ENCODE results near the gene RAB39A. TPM values are rescaled to one million over a fixed set of nuclear protein-coding genes. Genes with fewer than 3 reads are reported as not detected.

The RAB39A gene
- polyA plus RNA-seq, 1 experiment, result not detected

GRCh38 chr11:107962181-107962580 is 33.9 kb downstream of the RAB39A start:
- POLR2A ChIA-PET, result no interaction called here
- TF ChIP-seq CTCF (IDR thresholded peaks at IDR 0.05; ENCODE audit: low read depth, low read length), result no peak
- no peak for DNase-seq (ENCODE audit: low read depth, low spot score)
- Histone ChIP-seq H3K9me3 (ENCODE audit: control insufficient read depth, insufficient read depth, low read length) (no peaks in the 10 kb centered on the region), H3K27me3 (ENCODE audit: control insufficient read depth, insufficient read depth, low read length) (no peaks in the 10 kb centered on the region), H3K4me3 (ENCODE audit: low read depth, low read length) (no peak overlapping the region), H3K27ac (ENCODE audit: low read depth, low read length) (no peak overlapping the region)
- CTCF ChIA-PET, result no interaction called here

- DNase-seq (ENCODE audit: low read depth, low spot score), result no peak
- TF ChIP-seq CTCF (IDR thresholded peaks at IDR 0.05; ENCODE audit: low read depth, low read length), result no peak
- H3K27me3 ChIP-seq (ENCODE audit: control insufficient read depth, insufficient read depth, low read length), result no peaks in the 10 kb centered on the region
- ChIA-PET POLR2A (no interaction called here), CTCF (no interaction called here)
- no peaks in the 10 kb centered on the region for H3K9me3 ChIP-seq (ENCODE audit: control insufficient read depth, insufficient read depth, low read length)
- H3K4me3 ChIP-seq (ENCODE audit: low read depth, low read length), result no peak overlapping the region
- H3K27ac ChIP-seq (ENCODE audit: low read depth, low read length), result no peak overlapping the region
Measured at GRCh38 chr11:107963091-107963490, 34.8 kb downstream of the RAB39A start.

- TF ChIP-seq CTCF (IDR thresholded peaks at IDR 0.05; ENCODE audit: low read depth, low read length), result 0 out of 2 replicates have a peak, but pooled peaks have one; percentile 3
- POLR2A ChIA-PET, result no interaction called here
- Histone ChIP-seq H3K27ac (ENCODE audit: low read depth, low read length) (no peak overlapping the region), H3K27me3 (ENCODE audit: control insufficient read depth, insufficient read depth, low read length) (no peaks in the 10 kb centered on the region), H3K9me3 (ENCODE audit: control insufficient read depth, insufficient read depth, low read length) (no peaks in the 10 kb centered on the region), H3K4me3 (ENCODE audit: low read depth, low read length) (no peak overlapping the region)
- no peak for DNase-seq (ENCODE audit: low read depth, low spot score)
- CTCF ChIA-PET, result interaction anchor here (0.6 to 0.7 kb wide), 3 partner anchors 9 to 65 kb away, joined by 3 to 4 read pairs (median 3); no protein-coding TSS in a partner anchor
Measured at GRCh38 chr11:107969219-107969618, 41.0 kb downstream of the RAB39A start.

- ChIA-PET CTCF (no interaction called here), POLR2A (no interaction called here)
- Histone ChIP-seq H3K9me3 (ENCODE audit: control insufficient read depth, insufficient read depth, low read length) (no peaks in the 10 kb centered on the region), H3K27me3 (ENCODE audit: control insufficient read depth, insufficient read depth, low read length) (no peaks in the 10 kb centered on the region), H3K27ac (ENCODE audit: low read depth, low read length) (no peak overlapping the region), H3K4me3 (ENCODE audit: low read depth, low read length) (no peak overlapping the region)
- no peak for DNase-seq (ENCODE audit: low read depth, low spot score)
- TF ChIP-seq CTCF (IDR thresholded peaks at IDR 0.05; ENCODE audit: low read depth, low read length), result no peak
Measured at GRCh38 chr11:107970049-107970448, 41.8 kb downstream of the RAB39A start.

GRCh38 chr11:107973641-107974040 is 45.4 kb downstream of the RAB39A start:
- Histone ChIP-seq H3K27ac (ENCODE audit: low read depth, low read length) (no peak overlapping the region), H3K27me3 (ENCODE audit: control insufficient read depth, insufficient read depth, low read length) (no peaks in the 10 kb centered on the region), H3K4me3 (ENCODE audit: low read depth, low read length) (no peak overlapping the region), H3K9me3 (ENCODE audit: control insufficient read depth, insufficient read depth, low read length) (no peaks in the 10 kb centered on the region)
- POLR2A ChIA-PET, result no interaction called here
- DNase-seq (ENCODE audit: low read depth, low spot score), result no peak
- CTCF ChIA-PET, result no interaction called here
- no peak for TF ChIP-seq CTCF (IDR thresholded peaks at IDR 0.05; ENCODE audit: low read depth, low read length)
